OCI-M2 (cell line): Measurements from ENCODE around the gene BICD1.

Experiments
- DNase-seq: peaks from one replicate; lab custom pipeline; 2025; ENCODE audit not compliant: unreplicated experiment; lab: John Stamatoyannopoulos, UW

BICD1 gene

GRCh38 chr12:32140877-32141276 is 34.2 kb downstream of the BICD1 start:
- DNase-seq = no peak

- DNase-seq = no peak
Observed at GRCh38 chr12:32145096-32145495, 38.4 kb downstream of the BICD1 start.

- no peak for DNase-seq
Observed at GRCh38 chr12:32146074-32146873, 39.6 kb downstream of the BICD1 start.

- no peak for DNase-seq
Observed at GRCh38 chr12:32148372-32148771, 41.7 kb downstream of the BICD1 start.

- DNase-seq = no peak
Observed at GRCh38 chr12:32149489-32149888, 42.8 kb downstream of the BICD1 start.

- DNase-seq = no peak
Observed at GRCh38 chr12:32151086-32151485, 44.4 kb downstream of the BICD1 start.

GRCh38 chr12:32151552-32151951 is 44.9 kb downstream of the BICD1 start:
- DNase-seq = no peak

- DNase-seq = no peak
Observed at GRCh38 chr12:32155041-32155440, 48.4 kb downstream of the BICD1 start.

GRCh38 chr12:32155961-32156529 is 49.4 kb downstream of the BICD1 start:
- no peak for DNase-seq

- no peak for DNase-seq
Observed at GRCh38 chr12:32158525-32158924, 51.9 kb downstream of the BICD1 start.

- DNase-seq = no peak
Observed at GRCh38 chr12:32159381-32159780, 52.7 kb downstream of the BICD1 start.

GRCh38 chr12:32159925-32160324 is 53.3 kb downstream of the BICD1 start:
- DNase-seq = no peak

GRCh38 chr12:32161058-32161457 is 54.4 kb downstream of the BICD1 start:
- DNase-seq = no peak

GRCh38 chr12:32163596-32163995 is 56.9 kb downstream of the BICD1 start:
- DNase-seq = no peak

- no peak for DNase-seq
Observed at GRCh38 chr12:32166510-32166909, 59.9 kb downstream of the BICD1 start.

- no peak for DNase-seq
Observed at GRCh38 chr12:32170437-32170998, 63.9 kb downstream of the BICD1 start.

- DNase-seq = no peak
Observed at GRCh38 chr12:32171211-32171610, 64.6 kb downstream of the BICD1 start.

- no peak for DNase-seq
Observed at GRCh38 chr12:32176606-32177005, 70.0 kb downstream of the BICD1 start.

- DNase-seq = no peak
Observed at GRCh38 chr12:32178341-32179010, 71.8 kb downstream of the BICD1 start.

- no peak for DNase-seq
Observed at GRCh38 chr12:32179011-32179395, 72.4 kb downstream of the BICD1 start.

- DNase-seq = no peak
Observed at GRCh38 chr12:32181498-32182175, 75.0 kb downstream of the BICD1 start.
